ENCODE measurements around the gene RPS24. TPM values are rescaled to one million over a fixed set of nuclear protein-coding genes. Genes with fewer than 3 reads are reported as not detected.

The RPS24 gene
- total and polyA plus RNA-seq, 9 of the 15 experiments (the other 6 are each of a cell fraction or from before 2014, with no cell fraction given), result 1,947 to 7,307 (median 5,944) TPM

- TF ChIP-seq AFF1 (IDR thresholded peaks at IDR 0.05; ENCODE audit: low read depth in 1 of 2, partially characterized antibody in 2 of 2) (peak; percentile 34 to 78), ZNF551 (CRISPR knock-in tag; IDR thresholded peaks at IDR 0.05) (no peak), RNF2 (IDR thresholded peaks at IDR 0.05) (peak; percentile 70; the same call in 1 of the 2 replicates), FOXA1 (IDR thresholded peaks at IDR 0.05; ENCODE audit: borderline replicate concordance) (no peak), ZNF3 (CRISPR knock-in tag; IDR thresholded peaks at IDR 0.05) (no peak), NKRF (IDR thresholded peaks at IDR 0.05; ENCODE audit: borderline replicate concordance) (peak; percentile 96), BCLAF1 (IDR thresholded peaks at IDR 0.05; ENCODE audit: borderline replicate concordance in 1 of 2, control insufficient read depth in 1 of 2, low read depth in 2 of 2, low read length in 1 of 2) (0 out of 4 replicates have a peak, but pooled peaks of 1 of the 2 experiments have one; percentile 26), HMBOX1 (IDR thresholded peaks at IDR 0.05) (no peak), ZNF316 (IDR thresholded peaks at IDR 0.05) (no peak), YY1 (IDR thresholded peaks at IDR 0.05; ENCODE audit: borderline replicate concordance in 1 of 3, control insufficient read depth in 1 of 3, extremely low read depth in 1 of 3, insufficient read depth in 3 of 3, insufficient read length in 1 of 3, insufficient replicate concordance in 2 of 3, low read depth in 1 of 3, low read length in 2 of 3) (peak in 1 of 3 experiments; percentile 77), NR2C2 (CRISPR knock-in tag; IDR thresholded peaks at IDR 0.05) (peak; percentile 64; the same call in 1 of the 2 replicates), NR2C2 (tag; IDR thresholded peaks at IDR 0.05) (peak; percentile 89), SIN3B (IDR thresholded peaks at IDR 0.05; ENCODE audit: low read depth) (peak; percentile 50; the same call in 1 of the 2 replicates), LEF1 (IDR thresholded peaks at IDR 0.05) (peak; percentile 44; the same call in 1 of the 2 replicates), ZNF253 (CRISPR knock-in tag; conservative IDR thresholded peaks at IDR 0.05) (no peak)
Measured at GRCh38 chr10:78029269-78030226, 4.1 kb upstream of the RPS24 start, which contains the start of gene POLR3A (continued).

All from K562 (cell line).